Measurements from ENCODE around the gene SLC6A7. TPM values are rescaled to one million over a fixed set of nuclear protein-coding genes. Genes with fewer than 3 reads are reported as not detected.

Gene SLC6A7
- 10.8 TPM for total RNA-seq (ENCODE audit: insufficient read depth, low replicate concordance)

DNA sequence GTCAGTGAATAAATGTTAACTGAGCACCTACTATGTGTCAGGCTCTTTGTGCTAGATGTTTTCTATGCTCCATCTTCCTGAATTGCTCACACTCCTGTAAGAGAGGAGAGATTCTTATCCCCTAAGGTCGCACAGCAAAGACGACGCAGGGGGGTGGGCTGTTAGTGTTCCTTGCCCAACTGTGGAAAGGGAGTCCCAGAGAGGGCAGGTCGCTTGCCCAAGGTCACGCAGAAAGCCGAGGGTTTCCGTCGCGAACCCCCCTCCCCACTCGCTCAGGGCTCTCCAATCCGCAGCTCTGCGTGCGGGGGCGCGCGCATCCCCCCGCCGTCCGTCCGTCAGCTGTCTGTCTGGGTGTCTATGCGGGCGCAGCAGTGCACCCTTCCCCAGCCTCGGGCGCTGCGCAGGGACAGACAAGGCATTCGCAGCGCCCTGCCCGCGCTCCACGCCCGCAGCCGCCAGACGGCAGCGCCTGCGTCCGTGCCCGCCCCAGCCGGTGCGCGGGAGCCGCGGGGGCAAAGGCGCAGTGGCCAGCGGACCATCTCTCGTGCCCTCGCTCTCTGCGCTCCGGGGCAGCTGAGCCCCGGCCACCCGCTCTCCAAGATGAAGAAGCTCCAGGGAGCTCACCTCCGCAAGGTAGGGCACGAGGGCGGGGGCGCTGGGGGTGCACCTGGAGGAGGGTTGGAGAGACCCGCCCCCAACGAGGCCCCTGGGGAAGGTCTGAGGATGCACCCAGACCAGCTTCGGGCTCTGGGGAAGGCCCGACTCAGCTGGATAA lies at the start of gene SLC6A7:
SLC6A7 (plus strand) TSS at position 335 of the 775 bp plus-strand sequence; CDS start at position 601, 266 bp downstream.
- no peak for DNase-seq (ENCODE audit: low spot score)

DNA sequence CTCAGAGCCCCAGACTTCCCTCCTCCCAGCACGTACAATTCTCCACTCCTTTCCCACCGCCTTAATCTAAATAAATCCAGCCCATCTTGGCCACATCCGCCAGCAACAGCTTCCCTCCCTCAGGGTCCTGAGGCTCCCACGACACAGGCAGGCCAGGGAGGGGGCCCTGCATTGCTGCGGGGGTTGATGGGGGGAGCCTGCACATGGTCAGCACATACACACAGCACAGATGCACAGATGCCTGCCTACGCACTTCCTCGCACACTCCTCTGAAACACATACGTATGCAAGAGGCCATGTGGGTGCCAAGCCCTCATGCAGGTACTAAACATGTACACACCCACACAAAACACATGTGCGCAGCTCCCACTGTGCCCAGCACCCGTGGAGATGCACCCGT lies 49.0 kb upstream of the SLC6A7 start:
- DNase-seq (ENCODE audit: low spot score), result peak; percentile 90

DNA sequence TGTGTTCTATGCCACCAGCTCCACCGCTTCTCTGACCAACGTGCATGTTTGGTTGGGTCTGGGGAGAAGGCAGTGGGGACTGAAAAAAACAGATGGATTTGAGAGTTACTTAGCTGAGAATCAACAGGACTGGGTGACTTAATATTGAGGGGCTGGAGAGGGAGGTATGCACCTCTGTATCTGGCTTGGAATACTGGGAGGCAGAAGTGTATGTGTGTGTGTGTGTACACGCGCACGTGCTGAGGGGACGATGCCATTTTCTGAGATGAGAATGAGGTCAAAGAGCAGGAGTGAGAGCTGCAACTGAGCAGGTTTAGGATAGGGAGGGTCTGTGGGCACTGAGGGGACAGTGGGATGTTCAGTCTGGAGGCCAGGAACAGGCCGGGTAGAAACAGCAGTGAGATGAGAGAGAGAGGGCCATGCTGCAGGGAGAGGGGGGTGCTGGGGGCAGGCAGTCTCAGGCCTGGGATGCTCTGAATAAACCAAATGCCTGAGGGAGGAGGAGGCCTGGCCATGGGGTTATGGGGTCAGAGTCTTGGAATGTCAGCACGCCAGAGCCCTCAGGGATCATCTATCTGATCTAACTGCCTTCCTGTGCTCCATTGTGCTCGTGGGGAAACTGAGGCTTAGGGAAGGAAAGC lies 48.2 kb upstream of the SLC6A7 start:
- peak; percentile 65 for DNase-seq (ENCODE audit: low spot score)

DNA sequence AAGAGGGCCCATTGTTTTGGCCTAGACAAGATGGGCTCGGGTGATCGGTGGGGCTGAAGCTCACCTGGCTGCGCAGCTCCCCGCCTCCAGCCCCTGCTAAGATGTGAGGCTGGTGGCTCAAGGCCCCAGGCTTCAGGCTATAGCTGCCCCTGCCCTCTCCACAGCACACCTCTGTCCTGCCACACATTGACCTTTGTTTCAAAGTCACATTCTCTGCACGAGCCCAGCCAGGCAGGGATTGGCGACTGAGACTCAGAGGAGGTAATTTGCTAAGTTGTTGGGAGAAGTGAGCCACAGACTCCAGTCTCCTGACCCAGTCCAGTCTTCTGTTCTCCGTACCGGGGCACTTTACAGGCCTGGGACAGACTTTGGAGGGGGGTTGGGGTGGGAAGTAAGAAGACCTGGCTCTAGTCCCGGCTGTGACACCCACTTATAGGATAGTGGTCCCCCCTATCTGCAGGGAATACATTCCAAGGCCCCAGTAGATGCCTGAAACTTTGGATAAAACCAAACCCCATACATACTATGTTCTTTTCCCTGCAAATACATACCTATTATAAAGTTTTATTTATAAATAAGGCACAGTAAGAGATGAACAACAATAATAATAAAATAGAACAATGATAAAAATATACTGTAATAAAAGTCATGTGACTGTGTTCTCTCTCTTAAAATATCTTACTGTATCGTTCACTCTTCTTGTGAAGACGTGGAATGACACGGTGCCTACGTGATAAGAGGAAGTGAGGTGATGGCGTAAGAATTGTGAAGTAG lies 47.5 kb upstream of the SLC6A7 start:
- DNase-seq (ENCODE audit: low spot score), result no peak

DNA sequence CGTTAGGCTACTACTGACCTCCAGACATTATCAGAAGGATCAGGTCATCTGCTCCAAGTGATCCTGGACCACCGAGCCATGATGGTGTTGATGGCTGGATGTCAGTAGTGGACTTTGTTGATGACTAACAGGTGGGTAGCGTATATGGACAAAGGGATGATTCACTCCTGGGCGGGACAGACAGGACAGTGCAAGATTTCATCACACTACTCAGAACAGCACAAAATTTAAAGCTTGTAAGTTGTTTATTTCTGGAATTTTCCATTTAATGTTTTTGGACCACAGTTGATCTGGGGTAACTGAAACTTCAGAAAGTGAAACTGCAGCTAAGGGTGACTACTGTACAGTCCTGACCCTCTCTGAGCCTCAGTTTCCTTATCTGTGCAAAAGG lies 46.9 kb upstream of the SLC6A7 start:
- DNase-seq (ENCODE audit: low spot score), result peak; percentile 76

DNA sequence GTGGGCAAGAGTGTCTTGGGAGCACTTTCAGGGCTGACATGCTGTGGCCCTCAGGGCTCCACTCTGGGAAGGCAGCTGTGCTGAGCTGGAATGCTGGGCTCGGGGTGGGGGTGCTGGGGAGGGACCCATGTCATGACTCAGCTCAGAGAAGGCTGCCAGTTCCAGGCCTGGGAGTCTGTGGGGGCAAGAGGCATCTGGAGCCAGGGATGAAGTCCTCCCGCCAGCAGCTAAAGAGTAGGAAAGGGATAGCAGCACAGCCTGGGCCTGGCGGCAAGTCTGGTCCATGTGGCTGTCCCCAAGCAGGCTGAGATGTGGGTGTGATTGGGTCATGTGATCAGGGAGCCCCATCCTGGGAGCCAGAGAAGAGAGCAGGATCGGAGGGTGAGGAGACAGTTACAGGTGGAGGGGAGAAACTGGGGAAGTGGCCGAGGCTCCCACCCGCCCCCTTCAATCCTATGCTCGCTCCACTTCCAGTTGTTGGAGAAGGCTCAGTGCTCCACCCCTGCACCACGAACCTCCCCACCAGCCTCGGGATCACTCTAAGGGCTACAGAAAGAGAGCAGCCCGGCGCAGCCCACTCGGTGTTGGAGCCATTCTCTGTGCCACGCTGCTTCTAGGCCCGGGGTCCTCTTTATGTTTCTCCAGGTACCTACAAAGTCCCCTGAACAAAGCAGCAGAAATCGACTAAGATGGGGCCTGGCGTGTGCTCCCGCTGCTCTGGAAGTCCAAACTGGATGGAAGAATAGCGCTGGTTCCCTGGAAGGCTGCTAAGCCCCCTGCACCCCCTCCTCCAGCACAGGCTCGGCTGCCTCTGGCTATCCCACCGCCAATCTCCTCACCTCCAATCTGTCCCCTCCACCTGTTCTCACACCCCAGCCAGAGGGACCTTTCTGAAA lies 46.3 kb upstream of the SLC6A7 start:
- DNase-seq (ENCODE audit: low spot score), result peak; percentile 93

DNA sequence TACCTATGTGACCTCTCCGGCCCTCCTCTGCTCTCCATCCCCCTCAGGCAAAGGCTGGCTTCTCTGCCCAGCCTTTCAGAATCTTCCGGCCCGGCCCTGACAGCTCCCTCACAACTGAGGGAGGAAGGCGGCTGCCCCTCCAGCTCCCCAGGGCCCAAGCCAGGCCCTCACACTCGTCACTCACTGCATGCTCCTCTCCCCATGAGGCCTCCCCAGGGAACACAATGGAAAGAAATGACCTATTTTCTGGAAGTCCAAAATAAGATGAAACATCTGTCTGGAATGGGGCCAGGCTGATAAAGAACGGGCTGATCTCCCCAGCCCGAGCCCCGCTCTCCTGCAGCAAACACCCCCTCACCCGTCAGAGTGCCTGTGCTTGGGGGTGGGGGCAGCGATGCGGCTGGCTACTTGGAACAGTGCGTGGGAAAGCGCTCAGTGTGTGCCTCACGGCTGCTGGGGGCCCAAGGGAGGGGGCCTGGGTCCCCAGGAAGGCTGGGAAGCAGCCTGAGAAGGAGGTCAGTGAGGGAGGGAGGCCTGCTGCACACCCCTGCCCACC lies 45.5 kb upstream of the SLC6A7 start:
- DNase-seq (ENCODE audit: low spot score), result peak; percentile 93

DNA sequence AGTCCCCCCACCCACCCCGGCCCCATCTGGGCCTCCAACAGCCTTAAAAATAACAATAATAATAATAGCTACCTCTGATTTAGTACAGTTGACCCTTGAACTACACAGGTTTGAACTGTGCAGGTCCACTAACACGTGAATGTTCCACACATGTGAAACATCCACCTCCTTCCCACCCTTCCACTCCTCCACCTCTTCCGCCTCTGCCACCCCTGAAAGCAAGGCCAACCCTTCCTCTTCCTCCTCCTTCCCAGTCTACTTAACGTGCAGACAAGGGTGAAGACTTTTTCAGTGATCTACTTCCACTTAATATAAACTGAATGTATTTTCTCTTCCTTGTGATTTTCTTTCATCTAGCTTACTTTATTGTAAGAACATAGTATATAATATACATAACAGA lies 45.0 kb upstream of the SLC6A7 start:
- no peak for DNase-seq (ENCODE audit: low spot score)

DNA sequence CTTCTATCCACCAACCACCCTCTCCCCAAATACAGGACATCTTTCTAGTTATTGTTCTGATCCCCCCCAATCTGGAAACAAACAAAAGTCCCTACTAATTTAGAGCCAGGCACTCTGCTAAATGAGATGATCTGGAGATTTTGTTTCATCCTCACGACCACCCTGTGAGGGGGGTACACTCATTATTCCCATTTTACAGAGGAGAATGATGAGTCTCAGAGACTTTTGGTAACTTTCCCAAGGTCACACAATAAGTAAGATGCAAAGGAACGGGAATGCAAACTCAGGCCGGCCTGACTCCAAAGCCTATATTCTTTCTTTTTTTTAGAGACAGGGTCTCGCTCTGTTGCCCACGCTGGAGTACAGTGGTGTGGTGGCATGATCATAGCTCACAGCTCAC lies 43.6 kb upstream of the SLC6A7 start:
- no peak for DNase-seq (ENCODE audit: low spot score)

DNA sequence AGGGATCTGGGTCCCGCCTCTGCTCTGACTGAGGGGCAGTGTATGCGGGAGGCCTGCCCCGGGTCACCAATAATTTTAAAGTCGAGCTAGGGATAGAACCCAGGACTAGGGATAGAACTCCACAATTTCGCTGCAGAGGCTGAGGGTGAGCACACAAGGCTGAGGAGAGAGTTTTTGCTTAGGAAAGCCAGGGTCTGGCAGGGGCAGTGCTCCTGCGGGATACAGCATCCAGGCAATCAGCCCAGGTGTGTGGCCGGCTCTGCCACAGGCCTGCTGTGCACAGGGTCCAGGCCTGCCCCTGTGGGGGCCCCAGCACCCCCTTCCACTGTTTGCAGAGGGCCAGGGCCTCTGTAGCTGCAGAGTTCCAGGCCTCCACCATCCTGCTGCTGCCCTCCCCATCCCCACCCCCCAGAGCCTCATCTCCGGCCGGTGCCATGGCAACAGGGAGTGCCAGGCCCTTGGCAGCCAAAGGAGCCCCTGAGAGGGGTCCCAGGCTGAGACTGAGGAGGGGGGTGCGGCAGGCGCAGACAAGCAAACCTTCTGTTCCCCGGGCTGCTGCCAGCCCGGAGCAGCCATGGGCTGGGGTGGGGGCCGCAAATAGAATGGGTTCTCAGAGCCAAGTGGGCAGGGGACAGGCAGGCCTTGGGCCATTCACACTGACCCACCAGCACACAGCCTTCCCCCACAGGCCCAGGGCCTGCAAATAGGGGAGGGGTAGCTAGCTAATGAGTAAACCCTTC lies 42.8 kb upstream of the SLC6A7 start:
- no peak for DNase-seq (ENCODE audit: low spot score)

DNA sequence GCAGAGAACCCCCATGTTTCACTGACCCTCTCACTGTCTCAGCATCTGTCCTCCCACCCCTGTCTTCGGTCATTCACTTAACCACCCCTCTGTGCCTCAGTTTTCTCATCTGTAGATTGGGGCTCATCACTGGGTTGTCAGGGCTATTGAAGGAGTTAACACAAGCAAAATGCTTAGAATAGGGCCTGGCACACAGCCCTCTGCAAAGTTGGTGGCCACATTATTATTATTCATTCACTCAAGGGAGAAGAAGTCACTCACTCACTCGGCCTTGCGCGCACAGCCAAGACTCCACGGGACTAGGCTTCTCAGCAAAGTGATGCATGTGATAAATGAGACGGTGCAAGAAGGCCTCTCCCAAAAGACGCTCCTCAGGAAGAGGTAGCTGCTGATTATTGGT lies 42.2 kb upstream of the SLC6A7 start:
- no peak for DNase-seq (ENCODE audit: low spot score)

DNA sequence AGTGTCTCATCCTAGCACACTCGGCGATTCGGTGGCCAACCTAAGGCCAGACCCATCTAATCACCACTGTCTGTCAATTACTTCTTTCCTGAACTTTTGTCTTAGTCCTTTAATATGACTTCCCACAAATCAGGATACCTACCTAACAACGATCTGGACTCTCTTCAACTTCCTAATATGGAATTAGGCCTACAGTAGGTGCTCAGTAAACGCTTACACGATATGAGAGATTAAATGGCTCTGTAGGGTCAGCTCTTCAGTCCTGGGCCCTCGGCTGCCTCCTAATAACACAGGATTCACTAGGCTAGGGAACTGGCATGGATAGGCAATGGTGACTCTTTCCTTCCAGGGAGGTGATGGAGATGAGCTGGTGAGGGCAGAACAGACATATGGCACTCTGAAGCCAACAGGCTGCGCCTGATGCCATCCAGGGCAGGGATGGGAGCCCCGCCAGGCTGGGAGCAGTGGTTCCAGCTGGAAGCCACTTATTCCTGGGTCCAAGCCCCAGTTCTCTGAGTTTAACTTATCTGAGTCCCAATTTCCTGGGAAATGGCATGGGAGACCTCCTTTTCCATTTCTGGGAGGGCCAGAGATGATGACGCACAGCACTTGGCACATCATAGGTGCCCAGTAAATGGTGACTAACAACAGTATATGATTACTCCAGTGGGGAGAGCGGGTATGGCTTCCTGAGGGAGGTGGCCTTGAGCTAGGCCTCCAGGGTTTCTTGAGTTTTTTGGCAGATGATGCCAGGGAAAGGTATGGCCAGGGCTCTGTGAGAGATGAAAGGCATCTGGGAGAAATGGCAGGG lies 41.5 kb upstream of the SLC6A7 start:
- DNase-seq (ENCODE audit: low spot score), result no peak

DNA sequence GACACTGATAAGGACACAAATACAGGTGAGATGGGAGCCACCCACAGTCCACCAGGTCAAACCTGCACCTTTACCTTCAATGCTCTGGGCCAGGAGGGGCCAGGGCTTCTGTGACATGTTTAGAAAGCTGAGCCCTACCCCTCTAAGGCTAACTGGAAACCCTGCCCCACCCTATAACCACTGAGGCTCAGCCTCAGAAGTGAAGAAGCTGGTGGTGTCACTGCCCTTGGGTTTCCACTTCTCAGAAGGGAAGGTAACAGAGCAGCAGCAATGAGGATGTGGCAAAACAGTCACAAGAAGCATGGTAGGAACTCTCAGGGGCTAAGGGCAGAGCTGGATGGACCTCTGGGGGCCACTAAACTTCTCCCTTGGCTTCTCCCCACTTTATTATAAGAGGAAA lies 40.2 kb upstream of the SLC6A7 start:
- DNase-seq (ENCODE audit: low spot score), result no peak

DNA sequence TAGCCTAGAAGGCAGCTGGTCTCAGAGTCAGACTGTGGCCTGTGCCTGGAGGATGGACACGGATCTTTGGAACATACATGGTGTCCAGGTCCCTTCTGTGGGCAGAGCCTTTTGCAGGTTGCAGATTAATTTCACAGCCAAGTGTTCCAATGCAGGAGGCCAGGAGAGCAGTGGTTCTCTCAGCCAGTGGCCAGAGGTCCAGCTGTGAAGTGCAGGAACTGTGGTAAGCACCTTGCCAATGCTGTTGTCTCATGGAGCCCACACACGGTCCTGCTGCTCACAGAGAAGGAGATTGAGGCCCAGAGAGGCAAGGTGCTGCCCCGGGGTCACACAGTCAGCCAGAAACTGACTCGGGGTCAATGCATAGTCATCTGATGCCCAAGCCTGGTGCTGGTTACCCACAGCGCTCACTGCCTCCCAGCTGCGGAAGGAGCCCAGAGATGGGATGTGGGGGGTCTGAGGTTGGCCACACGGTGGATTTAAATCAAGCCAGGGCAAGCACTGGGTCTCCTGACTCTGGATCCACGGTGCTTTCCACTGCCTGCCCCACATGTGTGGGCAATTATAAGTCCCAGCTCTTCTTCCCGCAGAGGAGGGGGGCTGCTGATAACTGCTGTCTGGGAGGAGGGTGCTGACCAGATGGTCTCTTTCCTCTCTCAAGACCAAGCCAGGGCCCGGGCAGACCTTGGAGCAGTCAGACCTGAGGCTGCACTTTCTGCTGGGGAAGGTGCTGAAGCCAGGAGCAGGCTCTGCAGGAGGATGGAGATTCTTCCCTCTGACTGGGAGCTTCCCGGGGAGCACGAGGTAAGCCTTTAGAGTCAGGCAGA lies 37.0 kb upstream of the SLC6A7 start:
- DNase-seq (ENCODE audit: low spot score), result no peak

DNA sequence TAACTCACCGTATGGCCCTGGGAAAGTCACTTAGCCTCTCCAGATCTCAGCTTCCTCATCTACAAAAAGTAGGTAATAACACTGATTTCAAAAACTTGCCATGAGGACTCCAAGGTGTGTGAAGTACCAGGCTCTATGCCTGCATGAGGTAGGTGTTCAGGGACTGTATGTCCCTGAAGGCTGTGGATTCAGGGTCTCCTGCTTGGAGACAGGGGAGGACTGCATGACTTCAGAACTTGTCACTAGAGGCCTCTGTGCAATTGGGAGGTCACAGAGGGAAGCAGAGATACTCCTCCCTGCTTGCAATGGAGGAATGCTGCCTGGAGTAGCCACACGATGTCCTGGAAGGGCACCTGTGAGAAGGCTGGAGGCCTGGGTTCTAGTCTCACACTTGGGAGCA lies 36.4 kb upstream of the SLC6A7 start:
- no peak for DNase-seq (ENCODE audit: low spot score)

DNA sequence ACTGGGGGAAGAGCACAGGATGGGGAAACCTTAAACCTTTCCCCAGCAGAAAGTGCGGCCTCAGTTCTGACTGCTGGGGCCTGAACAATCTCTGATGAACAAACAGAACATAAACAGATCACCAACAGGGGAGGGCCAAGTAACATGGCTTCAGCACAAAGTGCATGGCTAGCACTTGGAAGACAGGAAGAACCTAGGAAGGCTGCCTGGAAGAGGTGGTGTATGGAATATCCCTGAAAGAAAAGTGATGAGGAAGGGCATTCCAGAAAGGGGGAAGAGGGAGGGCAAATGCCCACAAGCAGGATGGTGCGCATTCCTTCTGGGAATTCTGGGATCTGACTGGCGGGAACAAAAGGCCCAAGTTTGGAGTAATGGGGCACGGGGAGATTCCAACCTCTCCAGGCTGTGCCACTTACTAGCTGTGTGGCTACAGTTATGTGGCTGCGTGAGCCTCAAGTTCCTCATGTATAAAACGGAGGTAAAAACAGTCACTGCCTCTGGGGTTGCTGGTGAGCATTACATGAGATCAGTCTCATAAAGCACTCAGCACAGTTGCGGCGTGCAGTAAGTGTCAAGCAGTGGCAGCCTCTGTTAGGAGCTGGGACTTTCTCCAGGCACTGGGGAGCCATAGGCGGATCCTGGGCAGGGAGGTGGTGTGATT lies 35.8 kb upstream of the SLC6A7 start:
- peak; percentile 84 for DNase-seq (ENCODE audit: low spot score)

DNA sequence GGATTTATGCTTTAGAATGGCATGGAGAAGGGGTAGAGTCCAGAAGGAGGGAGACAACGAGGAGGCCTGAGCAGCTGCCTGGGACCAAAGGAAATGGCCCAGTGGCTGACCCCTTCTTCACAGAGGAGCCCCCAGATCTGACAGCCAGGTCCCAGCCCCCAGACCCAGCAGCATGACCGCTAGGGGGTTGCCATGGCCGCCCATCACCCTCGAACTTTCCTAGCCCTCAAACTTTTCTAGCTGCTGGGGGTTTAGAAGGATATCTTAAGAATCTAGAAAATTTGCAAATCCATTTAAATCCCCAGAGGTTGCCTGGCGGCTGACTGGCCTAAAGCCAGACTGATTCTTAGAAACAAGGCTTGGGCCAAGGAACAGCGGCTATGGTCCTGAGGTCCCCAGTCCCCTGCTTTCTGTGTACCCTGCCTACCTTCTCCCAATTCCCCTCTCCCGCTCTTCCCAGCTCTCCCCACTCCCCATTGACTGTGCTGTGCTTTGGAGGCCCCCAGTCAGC lies 35.2 kb upstream of the SLC6A7 start:
- DNase-seq (ENCODE audit: low spot score), result peak; percentile 71

Data from umbilical cord (tissue), 2 donors.